Retinal pigment epithelial cell (primary cell): Measurements from ENCODE around the gene RPL9.
"Not testable (repeated sequence)": the region's sequence is repeated elsewhere in the genome, so short reads cannot be mapped to it uniquely, and the experiment has no call there.

Experiments used
- DNase-seq: peaks from one replicate; pipeline ENCODE4 v3.0.0-alpha.2; 2010; ENCODE audit warnings: low read depth
- H3K4me3 ChIP-seq: 2 replicates; pipeline ENCODE4 v1.5.1; 2011; ENCODE audit warnings: mild to moderate bottlenecking, low read length, control low read depth, moderate library complexity
- CTCF ChIP-seq: conservative IDR thresholded peaks from 2 replicates; pipeline ENCODE4 v1.5.1; 2011; ENCODE audit warnings: low read depth, low read length, control low read depth, inconsistent platforms

The RPL9 gene

DNA sequence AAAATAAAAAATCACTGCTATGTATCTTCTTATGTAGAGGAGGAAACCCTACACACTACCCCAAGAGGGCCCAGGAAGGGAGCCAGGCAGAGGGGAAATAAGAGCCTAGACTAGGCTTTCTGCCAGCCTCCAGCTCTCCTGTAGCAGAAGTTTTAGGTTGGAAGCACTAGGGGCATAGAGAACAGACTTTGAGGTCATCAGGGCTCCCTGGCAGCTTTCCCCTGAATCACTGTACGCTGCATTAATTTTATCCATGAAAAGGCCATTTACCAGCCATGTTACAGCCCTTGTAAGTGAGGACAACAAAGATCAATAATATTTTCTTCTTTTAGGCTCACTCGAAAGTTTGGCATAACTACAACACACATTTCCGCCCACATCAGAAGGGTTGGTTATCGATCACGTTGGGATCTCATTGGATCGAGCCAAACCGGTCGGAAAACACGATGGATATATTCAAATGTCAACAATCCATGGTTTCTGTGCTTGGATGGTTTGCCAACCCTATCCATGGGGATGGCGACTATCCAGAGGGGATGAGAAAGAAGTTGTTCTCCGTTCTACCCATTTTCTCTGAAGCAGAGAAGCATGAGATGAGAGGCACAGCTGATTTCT is 24.7 kb downstream of the RPL9 start:
- TF ChIP-seq CTCF = no peak
- no peak for DNase-seq
- no peak overlapping the region for H3K4me3 ChIP-seq

DNA sequence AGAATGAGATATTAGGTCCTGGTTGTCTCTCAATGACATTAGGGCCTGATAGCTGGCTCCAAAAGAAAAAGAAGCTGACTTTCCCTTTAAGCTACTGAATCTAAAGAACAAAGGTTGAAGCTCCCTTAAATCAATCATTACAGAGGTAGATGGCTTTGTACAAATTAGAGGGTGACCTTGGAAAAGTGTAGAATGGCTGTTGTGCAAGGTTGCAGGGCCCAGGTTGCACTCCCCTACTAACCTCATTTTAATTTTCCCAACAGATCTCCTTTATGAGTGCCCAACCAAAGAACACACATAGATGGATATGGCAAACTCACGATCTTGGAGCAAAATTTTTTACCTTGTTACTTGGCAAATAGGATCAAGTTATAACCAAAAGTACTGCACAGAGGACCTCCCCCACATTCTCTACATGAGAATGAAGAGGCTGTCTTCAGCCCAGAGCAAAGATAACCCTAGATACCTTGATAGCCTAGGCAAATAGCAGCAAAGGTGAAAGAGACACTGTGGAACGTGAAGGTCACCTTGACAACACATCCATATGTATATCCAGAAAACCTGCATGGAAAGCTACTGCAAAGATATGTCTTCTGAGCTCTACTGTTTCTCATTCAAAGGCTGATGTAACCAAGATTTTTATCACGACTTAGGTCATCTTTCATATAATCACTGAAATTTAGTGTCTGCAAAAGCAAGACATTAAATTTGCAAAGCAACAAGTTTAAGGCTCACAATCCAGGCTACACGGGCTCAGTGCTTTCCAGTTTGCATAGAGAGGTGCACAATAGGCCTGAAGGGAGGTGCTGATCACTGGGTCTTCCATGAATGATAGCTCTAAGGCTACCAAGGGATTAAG is 29.0 kb downstream of the RPL9 start:
- no peak for DNase-seq
- H3K4me3 ChIP-seq = no peak overlapping the region
- TF ChIP-seq CTCF = no peak

DNA sequence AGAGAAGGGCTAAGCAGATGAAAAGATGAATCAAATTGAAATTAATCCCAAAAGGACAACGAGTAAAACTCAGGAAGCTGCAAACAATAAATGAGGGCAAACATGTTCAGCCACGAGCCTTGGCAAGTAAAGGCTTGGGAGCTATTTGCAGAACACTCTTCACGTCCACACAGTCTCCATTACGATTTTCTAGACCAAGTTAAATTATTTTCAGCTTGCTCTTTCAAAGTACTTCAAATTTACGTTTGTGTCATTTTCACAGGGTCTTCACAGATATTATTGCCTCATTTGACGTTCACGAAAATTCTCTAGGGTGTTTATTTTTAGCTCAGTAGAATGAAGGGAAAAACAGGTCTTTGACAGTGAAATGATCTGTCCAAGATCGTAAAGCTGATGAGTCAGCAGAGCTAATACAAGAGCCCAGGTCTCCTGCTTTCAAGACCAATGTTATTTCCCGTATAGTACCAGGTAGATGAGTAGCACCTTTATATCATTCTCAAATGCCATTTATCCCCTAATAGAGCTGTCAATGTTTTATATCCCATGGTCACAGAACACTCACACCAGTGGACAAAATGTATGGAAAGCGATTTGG is 31.1 kb downstream of the RPL9 start:
- no peak overlapping the region for H3K4me3 ChIP-seq
- no peak for TF ChIP-seq CTCF
- DNase-seq = no peak

DNA sequence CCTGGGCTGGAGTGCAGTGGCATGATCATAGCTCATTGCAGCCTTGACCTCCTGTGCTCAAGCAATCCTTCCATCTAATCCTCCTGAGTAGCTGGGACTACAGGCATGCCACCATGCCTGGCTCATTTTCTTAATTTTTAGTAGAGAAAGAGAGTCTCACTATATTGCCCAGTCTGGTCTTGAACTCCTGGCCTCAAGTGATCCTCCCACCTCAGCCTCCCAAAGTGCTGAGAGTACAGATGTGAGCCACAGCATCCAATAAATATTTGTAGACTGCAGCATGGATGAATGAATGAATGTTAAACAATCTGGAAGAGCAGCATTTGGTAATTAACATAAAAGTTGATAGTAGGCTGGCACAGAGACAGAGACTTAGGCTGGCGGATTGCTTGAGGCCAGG is 32.0 kb downstream of the RPL9 start:
- TF ChIP-seq CTCF = no peak
- no peak overlapping the region for H3K4me3 ChIP-seq
- DNase-seq = no peak

- DNase-seq, H3K4me3 ChIP-seq: not testable (repeated sequence)
These were observed 33.4 kb downstream of the RPL9 start for GRCh38 chr4:39425297-39425696.

GRCh38 chr4:39422247-39422646 is 36.5 kb downstream of the RPL9 start:
- TF ChIP-seq CTCF = no peak
- DNase-seq = no peak
- H3K4me3 ChIP-seq = no peak overlapping the region

GRCh38 chr4:39415678-39416283 is 42.9 kb downstream of the RPL9 start:
- no peak for DNase-seq
- no peak overlapping the region for H3K4me3 ChIP-seq
- TF ChIP-seq CTCF = no peak

GRCh38 chr4:39411561-39411960 is 47.2 kb downstream of the RPL9 start:
- not testable (repeated sequence) for H3K4me3 ChIP-seq, DNase-seq
